MM.1S (cell line): ENCODE measurements around the gene PDILT.
"Not testable (repeated sequence)": the region's sequence is repeated elsewhere in the genome, so short reads cannot be mapped to it uniquely, and the experiment has no call there.

ENCODE experiments used
- CTCF ChIP-seq: fragments of 300-600 bp; sonication (generic); IDR thresholded peaks from 2 replicates; pipeline ENCODE4 v1.5.1; 2016; ENCODE audit warnings: antibody characterized with exemption, low read length, mixed read lengths
- EZH2 ChIP-seq: fragments of 300-600 bp; sonication (generic); optimal IDR thresholded peaks from 2 replicates; pipeline ENCODE3; 2017; ENCODE audit warnings: low read depth, mild to moderate bottlenecking, antibody characterized with exemption, low read length, mixed read lengths
- EZH2phosphoT487 ChIP-seq: fragments of 300-600 bp; sonication (generic); IDR thresholded peaks from 2 replicates; pipeline ENCODE4 v1.6.1; 2018; ENCODE audit warnings: antibody characterized with exemption, low read length

GRCh38 chr16:20430480-20430879 lies 25.9 kb upstream of the PDILT start:
- TF ChIP-seq CTCF, EZH2phosphoT487, EZH2: not testable (repeated sequence)
